GM12873 (cell line): Measurements from ENCODE around the gene MSI2.
A peak's percentile ranks its signal among the peaks of the same experiment; 100 is the strongest.

ENCODE experiments used
- TF ChIP-seq, protein P1 (sequence below): IDR thresholded peaks from 2 replicates; pipeline ENCODE4 v1.5.1; 2012; ENCODE audit warnings: low read depth, mild to moderate bottlenecking, moderate library complexity, low read length, control low read depth; ENCODE audit not compliant: insufficient read depth; ENCODE audit errors: missing control alignments

Gene MSI2

DNA sequence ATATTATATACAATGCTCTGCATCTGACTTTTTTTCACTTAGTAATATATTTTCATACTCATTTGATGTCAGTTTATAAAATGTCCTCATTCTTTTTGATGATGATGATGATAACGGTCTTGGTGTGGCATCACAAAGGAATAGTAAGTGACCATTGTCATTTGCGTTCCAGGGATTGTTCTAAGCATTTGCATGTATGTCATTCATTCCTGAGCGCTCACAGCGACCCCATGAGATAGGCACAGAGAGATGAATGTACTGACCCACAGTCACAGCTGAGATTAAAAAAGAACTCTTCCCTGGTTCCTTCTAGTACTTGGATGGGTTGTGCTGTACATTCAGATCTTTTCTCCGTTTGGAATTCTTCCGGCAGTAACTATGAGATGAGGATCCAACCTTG, 21.2 kb upstream of the MSI2 start:
- TF ChIP-seq, protein P1, sequence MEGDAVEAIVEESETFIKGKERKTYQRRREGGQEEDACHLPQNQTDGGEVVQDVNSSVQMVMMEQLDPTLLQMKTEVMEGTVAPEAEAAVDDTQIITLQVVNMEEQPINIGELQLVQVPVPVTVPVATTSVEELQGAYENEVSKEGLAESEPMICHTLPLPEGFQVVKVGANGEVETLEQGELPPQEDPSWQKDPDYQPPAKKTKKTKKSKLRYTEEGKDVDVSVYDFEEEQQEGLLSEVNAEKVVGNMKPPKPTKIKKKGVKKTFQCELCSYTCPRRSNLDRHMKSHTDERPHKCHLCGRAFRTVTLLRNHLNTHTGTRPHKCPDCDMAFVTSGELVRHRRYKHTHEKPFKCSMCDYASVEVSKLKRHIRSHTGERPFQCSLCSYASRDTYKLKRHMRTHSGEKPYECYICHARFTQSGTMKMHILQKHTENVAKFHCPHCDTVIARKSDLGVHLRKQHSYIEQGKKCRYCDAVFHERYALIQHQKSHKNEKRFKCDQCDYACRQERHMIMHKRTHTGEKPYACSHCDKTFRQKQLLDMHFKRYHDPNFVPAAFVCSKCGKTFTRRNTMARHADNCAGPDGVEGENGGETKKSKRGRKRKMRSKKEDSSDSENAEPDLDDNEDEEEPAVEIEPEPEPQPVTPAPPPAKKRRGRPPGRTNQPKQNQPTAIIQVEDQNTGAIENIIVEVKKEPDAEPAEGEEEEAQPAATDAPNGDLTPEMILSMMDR, result no peak

DNA sequence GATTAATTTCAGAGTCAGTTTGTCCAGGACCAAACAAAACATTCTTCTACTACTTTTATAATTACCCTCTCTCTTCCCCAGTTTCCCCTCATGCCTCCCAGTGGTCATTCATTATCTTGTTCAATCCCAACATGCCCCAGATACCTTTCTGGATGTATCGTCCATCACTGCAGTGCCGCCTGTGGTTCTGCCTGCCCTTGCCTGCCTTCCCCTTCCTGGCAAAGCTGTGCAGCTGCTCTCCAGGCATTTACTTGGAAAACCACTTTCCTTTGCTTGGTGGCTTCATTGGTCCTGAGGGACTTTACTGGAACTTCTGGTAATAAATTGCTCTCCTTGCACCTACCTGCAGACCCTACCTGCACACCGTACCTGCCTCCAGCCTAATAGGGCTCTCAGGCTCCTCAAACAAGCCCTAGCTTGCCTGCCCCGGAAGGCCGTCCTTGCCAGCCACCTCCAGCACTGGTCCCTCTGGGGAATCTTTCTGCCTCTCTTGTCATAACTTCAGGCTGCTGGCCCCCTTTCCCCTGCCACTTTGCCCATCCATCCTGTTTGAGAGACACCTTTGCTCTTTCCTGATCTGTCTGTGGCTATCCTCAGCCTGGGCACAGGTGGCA, 19.5 kb upstream of the MSI2 start:
- TF ChIP-seq, protein P1, result no peak

DNA sequence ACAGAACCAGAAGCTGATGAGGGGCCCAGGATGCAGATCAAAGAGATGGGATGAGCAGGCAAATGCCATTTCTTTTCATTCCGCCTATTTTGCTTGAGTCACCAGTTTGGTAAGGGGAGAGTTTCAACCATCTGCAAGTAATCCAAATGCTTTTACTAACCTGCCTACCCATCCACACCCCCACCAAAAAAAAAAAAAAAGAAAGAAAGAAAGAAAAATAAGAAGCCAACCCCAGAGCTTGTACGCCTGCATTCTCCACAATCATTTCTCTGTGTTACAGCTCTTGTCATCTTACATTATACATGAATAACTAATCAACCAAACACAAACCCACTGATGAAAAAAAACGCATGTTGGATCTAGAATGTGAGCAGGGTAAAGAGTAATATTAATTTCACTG, 15.7 kb upstream of the MSI2 start:
- TF ChIP-seq, protein P1, result no peak

DNA sequence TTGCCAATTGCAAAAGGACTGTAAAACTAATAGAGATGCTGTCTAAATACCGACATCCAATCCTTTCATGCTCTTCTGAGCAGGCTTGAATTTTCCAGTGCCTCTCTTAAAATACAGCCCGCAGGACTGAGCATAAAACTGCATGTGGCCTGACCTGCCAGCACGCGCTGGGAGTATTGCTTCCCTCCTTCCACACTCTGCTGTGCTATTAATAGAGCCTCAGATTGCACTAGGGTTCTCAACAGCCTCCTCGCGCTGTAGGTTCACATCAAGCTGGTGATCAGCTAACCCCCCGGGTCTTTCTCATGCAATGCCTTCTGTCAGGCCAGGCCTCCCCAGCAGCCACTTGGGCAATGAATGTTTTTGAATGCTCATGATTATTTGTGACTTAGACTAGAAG, 14.2 kb upstream of the MSI2 start:
- TF ChIP-seq, protein P1, result no peak

DNA sequence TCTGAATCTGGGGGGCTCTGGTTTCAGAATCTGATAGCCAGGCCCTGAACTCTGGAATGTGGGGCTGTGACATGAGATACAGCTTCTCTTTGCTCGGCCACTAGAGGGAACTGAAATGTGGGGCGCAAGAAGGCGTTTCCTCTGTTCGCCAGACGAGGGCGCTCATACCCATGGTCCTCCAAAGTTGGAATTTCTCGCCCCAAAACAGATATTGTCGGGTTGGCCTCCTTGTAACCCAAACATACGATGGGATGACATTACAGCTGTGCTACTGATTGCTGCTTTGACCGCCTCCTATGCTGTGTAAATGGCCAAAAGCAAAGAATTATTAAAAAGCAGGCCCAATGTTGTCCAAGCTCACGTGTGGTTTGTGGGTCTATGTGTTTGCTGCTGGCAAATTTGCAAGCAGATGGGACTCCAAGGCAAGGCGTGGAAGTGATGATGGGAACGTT, 13.1 kb upstream of the MSI2 start:
- TF ChIP-seq, protein P1, result peak; percentile 100

DNA sequence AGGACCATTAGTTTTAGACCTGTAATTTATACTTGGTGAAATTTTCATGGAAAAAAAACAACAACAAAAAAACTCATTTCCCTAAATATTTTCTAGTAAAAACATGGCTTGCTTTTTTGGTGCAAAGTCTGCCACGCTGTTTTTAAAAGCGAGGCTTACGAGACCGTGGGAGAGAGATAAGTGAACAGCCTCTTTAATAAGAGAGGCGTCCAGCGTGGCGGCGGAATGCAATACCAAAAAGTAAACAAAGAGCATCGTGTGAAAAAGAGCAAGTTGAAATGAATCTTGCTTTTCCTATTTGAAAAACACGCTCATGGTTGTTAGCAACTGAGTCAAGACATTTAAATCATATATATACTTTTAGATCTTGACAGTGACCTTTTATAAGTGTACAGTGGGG, 10.5 kb upstream of the MSI2 start:
- TF ChIP-seq, protein P1, result no peak

DNA sequence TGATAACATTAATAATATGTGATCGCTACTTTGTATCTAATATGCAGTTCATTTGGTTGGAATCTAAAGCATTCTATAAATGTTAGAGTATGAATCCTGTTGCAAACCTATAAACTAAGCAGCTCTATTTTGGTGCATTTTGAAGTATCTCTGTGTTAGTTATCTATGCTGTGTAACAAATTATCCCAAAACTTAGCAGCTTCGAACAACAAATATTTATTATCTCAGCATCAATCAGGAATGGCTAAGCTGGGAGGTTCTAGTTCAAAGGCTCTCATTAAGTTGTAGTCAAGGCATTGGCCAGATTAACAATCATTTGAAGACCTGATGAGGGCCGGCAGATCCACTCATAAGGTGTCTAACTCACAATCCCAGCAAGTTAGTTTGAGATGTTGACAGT, 10.1 kb upstream of the MSI2 start:
- TF ChIP-seq, protein P1, result no peak
